Neural progenitor cell (in vitro differentiated cells): ENCODE measurements around the gene SSTR5.

Experiments used
- CTCF ChIP-seq: fragments of 200-600 bp; sonication (generic); IDR thresholded peaks from 2 replicates; pipeline ENCODE4 v1.5.1; 2017; ENCODE audit warnings: antibody characterized with exemption, mild to moderate bottlenecking
- EZH2 ChIP-seq: fragments of 200-600 bp; sonication (generic); IDR thresholded peaks from 2 replicates; pipeline ENCODE4 v1.6.1; 2017; ENCODE audit warnings: antibody characterized with exemption, mild to moderate bottlenecking, moderate library complexity
- EZH2phosphoT487 ChIP-seq: fragments of 200-600 bp; sonication (generic); IDR thresholded peaks from 2 replicates; pipeline ENCODE4 v1.6.1; 2017; ENCODE audit warnings: antibody characterized with exemption

- TF ChIP-seq CTCF, result no peak
- TF ChIP-seq EZH2, result no peak
- no peak for TF ChIP-seq EZH2phosphoT487
Observed at GRCh38 chr16:1079786-1080525, 7.4 kb downstream of the SSTR5 start.
